GM21526 (cell line): ENCODE data around the gene HDAC3.

Experiments
- ATAC-seq: cut with Tn5 transposase; IDR thresholded peaks from one replicate; pipeline ENCODE4 v1.9.1; 2021; ENCODE audit warnings: moderate library complexity; ENCODE audit not compliant: unreplicated experiment, low FRiP score

The HDAC3 gene

GRCh38 chr5:141636413-141637122 is at the start of gene HDAC3, which contains the start of gene RELL2:
Gene HDAC3 (minus strand): TSS chr5:141636849. CDS start chr5:141636790, 59 bp downstream.
Gene RELL2 (plus strand): TSS chr5:141636997. CDS start chr5:141638226, 1,229 bp downstream.
- ATAC-seq: peak; percentile 63

- no peak for ATAC-seq
Measured at GRCh38 chr5:141685591-141685990, 48.9 kb upstream of the HDAC3 start.

- ATAC-seq: no peak
Measured at GRCh38 chr5:141683596-141684141, 47.0 kb upstream of the HDAC3 start.

DNA sequence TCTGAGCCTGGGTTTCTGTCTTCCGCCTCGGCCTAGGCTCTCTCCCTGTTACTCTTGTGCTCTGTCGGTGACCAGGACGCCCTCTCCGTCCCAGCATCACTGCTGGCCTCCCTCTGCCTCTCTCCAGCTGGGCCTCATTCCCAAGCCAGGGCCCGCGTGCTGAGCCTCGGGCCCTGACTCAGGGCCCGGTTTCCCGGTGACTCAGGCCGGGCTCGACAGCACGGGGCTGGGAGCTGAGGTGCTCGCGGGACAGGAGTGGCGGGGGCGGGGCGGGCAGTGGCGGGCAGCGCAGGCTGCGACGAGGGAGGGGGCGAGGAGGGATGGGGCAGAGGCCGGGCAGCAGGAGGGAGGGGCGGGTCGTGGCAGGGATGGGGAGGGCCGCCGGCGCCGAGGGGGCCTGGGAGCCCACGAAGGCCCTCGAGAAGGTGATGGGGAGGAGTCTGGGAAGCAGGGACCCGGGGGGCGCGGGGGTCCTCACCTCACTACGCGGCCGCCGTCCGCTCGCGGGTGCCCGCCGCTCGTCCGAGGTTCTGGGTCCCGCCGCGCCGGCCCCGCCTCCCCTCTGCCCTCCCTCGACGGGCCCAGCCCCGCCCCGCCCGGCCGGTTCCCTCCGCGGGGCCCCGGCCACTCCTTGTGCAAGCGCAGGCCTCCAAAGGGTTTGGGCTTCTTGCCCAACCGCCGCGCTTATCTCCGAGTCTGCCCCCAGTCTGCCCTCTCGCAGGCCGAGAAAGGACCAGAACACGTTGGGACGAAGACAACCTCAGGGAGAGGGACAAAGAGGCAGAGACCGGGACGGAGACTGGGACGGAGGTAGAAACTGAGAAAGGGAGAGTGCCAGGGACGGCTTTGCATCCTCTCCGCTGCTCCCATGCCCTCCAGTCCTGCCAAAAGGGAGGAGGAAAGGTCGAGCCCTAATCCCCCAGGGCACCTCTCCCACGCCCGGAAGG is 45.3 kb upstream of the HDAC3 start, which contains the start of gene ARAP3:
TSS of gene ARAP3 (minus strand) at position 536 of the 947 bp plus-strand sequence. CDS start 1,744 bp downstream, outside the sequence.
- no peak for ATAC-seq

GRCh38 chr5:141681295-141681694 is 44.6 kb upstream of the HDAC3 start:
- no peak for ATAC-seq

DNA sequence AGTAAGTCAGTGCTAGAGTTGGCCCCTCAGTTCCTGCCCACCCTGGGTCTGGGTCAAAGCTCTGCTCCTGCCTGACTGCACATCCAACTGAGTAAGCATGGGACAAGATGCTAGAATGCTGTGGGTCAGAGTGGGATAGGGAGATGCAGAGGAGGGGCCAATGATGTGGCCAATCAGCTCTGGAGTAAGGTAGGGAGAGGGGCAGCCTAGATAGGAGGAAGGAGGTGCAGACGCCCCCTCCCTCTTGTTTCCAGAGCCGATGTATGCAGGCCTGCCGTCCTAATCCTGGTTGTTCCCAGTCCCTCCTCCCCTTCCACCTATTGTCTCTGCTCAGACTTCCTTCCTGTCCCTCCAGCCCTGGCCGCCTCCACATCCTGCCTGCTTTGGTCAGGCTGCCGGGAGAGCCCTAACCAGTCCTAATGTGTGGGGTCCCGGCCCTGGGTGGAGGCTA is 44.1 kb upstream of the HDAC3 start:
- no peak for ATAC-seq

DNA sequence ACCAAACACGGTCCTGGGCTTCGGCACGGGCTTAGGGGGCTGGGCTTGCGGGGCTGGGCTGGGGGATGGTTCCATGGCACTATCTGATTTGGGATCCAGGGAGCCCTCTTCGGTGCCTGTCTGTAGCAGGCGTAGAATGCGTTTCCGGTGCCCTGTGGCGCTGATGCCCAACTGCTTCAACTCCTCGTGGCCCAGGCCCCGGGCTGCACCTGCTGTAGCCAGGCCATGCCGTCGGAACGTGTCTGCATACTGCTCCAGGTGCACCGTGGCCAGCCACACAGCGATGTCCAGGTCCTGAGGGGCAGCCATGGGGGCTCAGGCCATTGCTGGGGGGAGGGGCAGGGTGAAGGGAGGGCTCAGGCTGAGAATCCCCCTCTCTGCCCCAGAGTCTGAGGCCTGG is 43.5 kb upstream of the HDAC3 start:
- ATAC-seq: no peak

DNA sequence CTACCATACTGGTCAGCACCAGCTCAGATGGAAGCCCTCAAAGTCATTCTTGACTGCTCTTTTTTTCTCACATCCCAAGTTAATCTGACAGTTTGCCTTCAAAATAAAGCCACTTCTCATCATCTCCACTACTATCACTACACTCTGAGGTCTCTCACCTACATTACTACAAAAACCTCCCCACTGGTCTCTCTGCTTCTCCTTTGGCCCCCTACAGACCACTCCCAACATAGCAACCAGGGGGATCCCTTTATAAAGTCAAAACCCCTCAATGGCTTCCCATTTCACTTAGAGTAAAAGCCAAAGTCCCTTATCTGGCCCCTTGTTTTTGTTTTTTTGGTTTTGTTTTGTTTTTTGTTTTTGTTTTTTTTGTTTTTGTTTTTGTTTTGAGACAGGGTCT is 40.8 kb upstream of the HDAC3 start:
- ATAC-seq: no peak

DNA sequence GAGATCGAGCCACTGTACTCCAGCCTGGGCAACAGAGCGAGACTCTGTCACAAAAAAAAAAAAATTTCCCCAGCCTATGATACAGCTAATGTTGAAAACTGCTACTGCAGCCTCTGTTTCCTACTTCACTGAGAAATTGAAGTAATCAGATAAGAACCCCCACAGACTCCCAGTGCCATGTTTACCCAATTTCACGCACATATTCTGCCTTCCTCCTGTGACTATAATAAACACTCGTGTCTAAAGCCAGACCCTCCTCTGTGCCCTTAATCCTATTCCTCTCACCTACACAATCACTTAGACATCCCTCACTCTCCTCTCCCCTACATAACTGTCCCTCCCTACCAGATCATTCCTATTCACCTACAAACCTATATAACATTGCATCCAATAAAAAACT is 39.0 kb upstream of the HDAC3 start:
- ATAC-seq: no peak

- no peak for ATAC-seq
Measured at GRCh38 chr5:141674747-141675146, 38.1 kb upstream of the HDAC3 start.

DNA sequence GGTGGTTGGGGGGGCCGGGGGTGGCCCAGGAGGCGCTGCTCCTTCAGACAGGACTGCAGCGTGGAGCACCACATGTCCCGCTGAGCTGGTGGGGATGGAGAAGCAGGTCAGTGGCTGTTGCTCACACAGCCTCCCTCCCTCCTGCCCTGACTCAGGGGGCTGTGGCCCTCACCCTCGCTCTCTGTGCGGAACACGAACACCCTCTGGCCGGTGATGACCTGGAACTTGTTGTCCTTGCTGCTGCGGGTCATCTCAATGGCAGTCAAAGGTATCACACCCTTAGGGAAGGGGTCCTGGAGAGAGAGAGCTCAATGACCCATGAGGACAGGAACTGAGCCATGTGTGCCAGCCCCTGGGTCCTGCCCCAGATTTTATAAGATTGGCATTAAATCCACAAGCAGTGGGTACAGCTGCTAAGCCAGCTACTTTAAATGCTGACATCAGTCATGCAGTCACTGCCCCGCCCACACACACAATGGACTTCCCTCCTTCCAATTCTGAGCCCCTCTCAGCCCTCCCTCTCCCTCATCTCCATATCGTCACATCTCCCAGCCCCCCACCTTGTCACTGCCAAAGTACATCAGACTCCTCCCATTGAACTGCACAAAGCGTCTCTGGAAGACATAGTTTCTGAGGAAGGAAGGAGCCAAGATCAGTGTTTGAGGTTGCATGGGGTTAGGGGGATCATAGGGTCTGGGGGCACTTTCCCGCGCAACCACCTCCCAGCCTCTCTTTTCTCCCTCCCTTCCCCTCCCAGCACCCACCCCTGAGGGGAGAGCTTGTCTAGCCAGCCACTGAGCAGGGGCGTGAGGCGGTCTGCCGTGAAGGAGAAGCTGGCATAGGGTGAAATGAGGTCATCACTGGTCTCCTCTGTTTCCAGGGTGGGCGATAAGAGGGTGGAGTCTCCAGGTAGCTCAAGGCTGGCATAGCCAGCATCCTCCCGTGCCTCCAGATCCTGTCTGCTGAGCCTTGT is 36.5 kb upstream of the HDAC3 start:
- no peak for ATAC-seq

GRCh38 chr5:141672071-141672840 is 35.6 kb upstream of the HDAC3 start:
- no peak for ATAC-seq

DNA sequence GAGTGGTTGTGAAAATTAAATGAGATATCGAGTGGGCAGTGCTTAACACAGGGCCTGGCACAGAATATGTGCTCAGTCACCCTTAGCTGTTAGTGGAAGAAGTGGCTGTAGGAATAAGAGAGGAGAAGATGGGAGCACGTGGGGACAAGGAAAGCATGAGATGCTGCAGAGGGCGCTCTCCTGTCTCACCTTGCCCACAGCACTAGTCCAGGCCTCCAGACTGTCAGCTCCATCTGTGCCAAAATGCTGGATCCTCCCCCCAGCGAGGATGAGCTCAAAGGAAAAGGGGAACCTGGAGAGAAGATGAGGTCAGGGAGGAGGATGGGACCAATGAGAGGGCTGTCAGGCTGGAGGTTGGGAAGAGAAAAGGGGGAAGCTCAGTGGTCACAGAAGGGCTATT is 32.9 kb upstream of the HDAC3 start:
- ATAC-seq: no peak

DNA sequence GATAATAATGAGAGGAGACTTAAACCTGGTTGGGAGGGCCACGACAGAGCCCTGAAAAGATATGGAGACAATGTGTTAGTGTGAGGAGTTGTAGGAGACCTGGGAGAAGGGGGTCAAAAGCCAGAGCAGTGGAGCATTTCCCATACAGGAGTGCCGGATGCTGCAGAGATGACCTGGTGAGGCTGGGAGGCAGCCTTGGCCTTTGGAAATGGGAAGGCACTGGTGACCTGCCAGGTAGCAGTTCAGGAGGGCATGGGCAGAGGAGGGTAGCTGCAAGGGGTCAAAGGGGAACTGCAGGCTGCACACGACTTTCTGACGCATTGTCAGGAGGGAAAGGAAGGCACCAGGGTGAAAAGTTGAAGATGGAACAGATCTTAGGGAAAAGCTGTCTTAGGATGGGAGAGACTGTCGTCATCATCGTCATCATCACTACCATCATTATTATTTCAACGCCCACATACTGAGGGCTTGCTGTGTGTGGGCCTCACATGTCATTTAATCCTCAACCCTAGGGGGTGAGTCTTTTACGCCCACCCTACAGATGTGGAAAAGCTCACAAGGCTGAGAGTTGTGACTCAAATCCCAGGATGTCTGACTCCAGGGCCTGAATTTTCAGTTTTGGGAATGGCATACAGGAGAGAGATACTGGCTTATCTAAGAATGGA is 32.1 kb upstream of the HDAC3 start:
- ATAC-seq: no peak

DNA sequence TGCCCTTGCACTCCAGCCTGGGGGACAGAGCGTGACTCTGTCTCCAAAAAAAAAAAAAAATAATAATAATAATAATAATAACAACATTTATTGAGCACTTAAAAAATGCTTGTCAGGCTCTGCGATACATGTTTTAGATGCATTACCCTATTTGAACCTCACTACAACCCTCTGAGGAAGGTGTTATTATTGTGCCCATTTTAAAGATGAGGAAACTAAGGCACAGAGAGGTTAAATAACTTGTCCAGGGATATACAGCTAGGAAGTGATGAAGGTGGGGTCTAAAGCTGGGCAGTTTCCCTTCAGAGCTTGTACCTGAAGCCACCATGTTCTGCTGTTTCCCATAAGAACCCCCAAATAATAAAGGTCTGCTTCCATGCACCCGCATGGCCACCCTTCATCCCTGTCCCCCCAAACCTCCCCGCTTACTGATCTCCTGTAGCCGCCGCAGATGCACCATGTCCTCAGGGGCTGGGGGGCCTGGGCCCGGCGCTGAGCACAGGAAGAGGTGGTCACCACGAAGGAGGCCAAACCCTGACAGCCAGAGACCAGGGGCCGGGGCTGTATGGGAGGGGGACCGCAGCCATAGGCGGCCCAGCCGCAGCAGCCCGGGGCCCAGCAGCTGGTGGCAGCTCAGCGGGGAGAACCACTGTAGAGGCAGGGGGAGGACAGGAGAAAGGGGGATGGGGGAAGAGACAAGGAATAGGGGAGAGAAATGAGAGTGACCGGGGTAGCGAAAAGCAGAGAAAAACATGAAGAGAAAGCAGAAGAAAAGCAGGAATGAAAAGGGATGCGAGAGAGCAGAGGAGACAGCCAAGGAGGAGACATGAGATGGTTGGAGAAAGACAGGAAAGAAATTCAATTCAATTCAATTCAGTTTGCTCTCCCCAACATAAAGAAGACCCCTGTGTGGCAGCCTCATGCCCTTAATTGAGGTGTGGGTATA is 29.6 kb upstream of the HDAC3 start:
- no peak for ATAC-seq

DNA sequence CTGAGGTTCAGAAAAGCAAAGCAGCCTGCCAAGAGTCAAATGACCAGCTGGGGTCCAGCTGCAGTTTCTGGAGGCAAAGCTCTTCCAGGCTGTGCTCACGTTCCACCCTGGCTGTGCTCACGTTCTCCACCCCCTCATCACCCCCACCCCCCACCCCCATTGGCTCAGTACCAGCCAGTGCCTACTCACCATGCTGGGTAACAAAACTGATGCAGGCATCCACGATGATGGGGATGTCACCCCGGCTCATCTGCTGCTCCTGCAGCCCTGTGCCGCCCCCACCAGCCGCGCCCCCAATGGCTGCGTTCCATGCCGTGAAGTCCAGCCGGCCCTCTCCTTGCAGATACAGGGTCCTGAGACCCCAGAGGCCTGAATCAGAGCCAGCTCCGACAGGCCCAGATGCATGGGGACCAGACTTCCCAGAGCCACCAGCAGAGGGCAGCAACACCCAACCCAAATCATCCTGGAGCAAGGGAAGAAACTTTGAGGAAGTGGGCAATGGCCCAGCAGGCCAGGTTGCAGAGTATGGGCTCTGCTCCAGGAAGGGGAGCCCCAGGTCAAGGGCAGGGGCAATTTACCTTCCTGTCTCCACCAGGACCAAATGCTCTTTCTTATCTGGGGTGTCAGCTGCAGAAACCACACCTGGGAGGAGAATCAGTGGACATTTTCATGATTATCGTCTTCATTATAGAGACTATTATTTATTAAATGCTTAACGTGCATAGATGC is 28.2 kb upstream of the HDAC3 start:
- peak; percentile 95 for ATAC-seq

GRCh38 chr5:141663506-141663905 is 26.9 kb upstream of the HDAC3 start:
- no peak for ATAC-seq
